ENCODE measurements around the gene REN. TPM values are rescaled to one million over a fixed set of nuclear protein-coding genes. Genes with fewer than 3 reads are reported as not detected.

The REN gene
- total RNA-seq, 1 experiment from 2014 or later: not detected

DNA sequence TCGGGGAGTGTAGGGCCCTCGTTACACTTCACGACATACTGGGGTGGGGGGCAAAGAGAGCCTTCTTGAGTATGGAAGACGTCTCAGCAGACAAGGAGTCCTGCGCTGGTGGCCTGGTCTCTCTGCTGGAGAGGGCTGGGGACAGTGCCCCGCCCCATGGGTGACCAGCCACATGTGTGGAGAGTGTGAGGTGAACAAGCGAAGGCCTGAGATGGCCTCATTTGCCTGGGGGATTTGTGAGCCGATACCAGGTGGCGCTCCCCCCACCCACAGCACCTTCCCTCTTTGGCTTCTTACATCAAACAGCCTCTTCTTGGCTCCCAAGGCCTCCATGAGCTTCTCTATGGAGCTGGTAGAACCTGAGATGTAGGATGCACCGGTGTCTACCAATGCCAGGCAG is 10.3 kb downstream of the REN start:
- Histone ChIP-seq H2AFZ (ENCODE audit: low read length) (no peak overlapping the region), H4K8ac (replicated peaks; ENCODE audit: insufficient read length, low read depth, low read length) (no peak overlapping the region), H2BK120ac (ENCODE audit: low read depth, low read length, poor library complexity, severe bottlenecking) (no peak overlapping the region), H2BK5ac (ENCODE audit: insufficient read length, low read length) (no peak overlapping the region), H3K79me1 (ENCODE audit: insufficient read depth, low read depth, low read length, poor library complexity, severe bottlenecking) (no peaks in the 10 kb centered on the region), H3K23ac (ENCODE audit: insufficient read length, low read depth, low read length) (no peak overlapping the region), H4K91ac (ENCODE audit: insufficient read length, low read depth, low read length) (no peak overlapping the region), H3K14ac (ENCODE audit: insufficient read depth, low read length) (no peak overlapping the region), H2AK5ac (ENCODE audit: insufficient read length, low read length) (no peak overlapping the region), H3K4me1 (ENCODE audit: insufficient read depth, low read length) (no peaks in the 10 kb centered on the region; the same call in 1 of the 2 replicates), H3K27me3 (ENCODE audit: insufficient read depth, low read length) (no peaks in the 10 kb centered on the region; the same call in 1 of the 2 replicates), H3T11ph (ENCODE audit: low read length) (no peak overlapping the region), H3K56ac (ENCODE audit: insufficient read length, low read depth, low read length) (no peak overlapping the region), H3K9me3 (ENCODE audit: control insufficient read depth, low read depth, low read length) (no peaks in the 10 kb centered on the region), H3K27ac (ENCODE audit: insufficient read length, low read depth, low read length) (no peak overlapping the region), H2BK15ac (ENCODE audit: low read depth, low read length) (no peak overlapping the region), H2BK12ac (ENCODE audit: insufficient read length, low read depth, low read length) (no peak overlapping the region), H3K4ac (ENCODE audit: low read depth, low read length) (no peak overlapping the region), H2BK20ac (ENCODE audit: low read depth, low read length, poor library complexity, severe bottlenecking) (no peak overlapping the region), H3K79me2 (ENCODE audit: insufficient read depth, low read length) (no peaks in the 10 kb centered on the region), H3K18ac (ENCODE audit: insufficient read length, low read depth, low read length) (no peak overlapping the region), H3K23me2 (ENCODE audit: insufficient read length, low read depth, low read length, poor library complexity, severe bottlenecking) (peaks cover 6% of the 10 kb centered on the region), H4K20me1 (ENCODE audit: control insufficient read depth, insufficient read depth, insufficient read length) (no peaks in the 10 kb centered on the region), H3K4me2 (ENCODE audit: insufficient read depth, insufficient read length, low read length) (no peak overlapping the region), H4K5ac (ENCODE audit: insufficient read length, low read depth, low read length) (no peak overlapping the region), H3K9ac (ENCODE audit: extremely low read depth, insufficient read length, low read length) (no peak overlapping the region)
- Mint-ChIP-seq H3K27me3 (ENCODE audit: low read depth) (peaks cover 38% of the 10 kb centered on the region), H3K4me3 (no peak overlapping the region), H3K4me1 (peaks cover 8 to 13% of the 10 kb centered on the region in 2 experiments), H3K36me3 (ENCODE audit: insufficient read depth in 1 of 3, low read depth in 3 of 3) (no peaks in the 10 kb centered on the region; a peak in 2 of 7 replicates), H3K9me3 (no peaks in the 10 kb centered on the region), H3K27ac (no peak overlapping the region)
- no peak for DNase-seq
- WGBS (ENCODE audit: extremely low coverage, insufficient read length, low lambda C conversion rate): no CpG with 5 or more reads among the region's 10 CpGs
- TF ChIP-seq, protein P1, sequence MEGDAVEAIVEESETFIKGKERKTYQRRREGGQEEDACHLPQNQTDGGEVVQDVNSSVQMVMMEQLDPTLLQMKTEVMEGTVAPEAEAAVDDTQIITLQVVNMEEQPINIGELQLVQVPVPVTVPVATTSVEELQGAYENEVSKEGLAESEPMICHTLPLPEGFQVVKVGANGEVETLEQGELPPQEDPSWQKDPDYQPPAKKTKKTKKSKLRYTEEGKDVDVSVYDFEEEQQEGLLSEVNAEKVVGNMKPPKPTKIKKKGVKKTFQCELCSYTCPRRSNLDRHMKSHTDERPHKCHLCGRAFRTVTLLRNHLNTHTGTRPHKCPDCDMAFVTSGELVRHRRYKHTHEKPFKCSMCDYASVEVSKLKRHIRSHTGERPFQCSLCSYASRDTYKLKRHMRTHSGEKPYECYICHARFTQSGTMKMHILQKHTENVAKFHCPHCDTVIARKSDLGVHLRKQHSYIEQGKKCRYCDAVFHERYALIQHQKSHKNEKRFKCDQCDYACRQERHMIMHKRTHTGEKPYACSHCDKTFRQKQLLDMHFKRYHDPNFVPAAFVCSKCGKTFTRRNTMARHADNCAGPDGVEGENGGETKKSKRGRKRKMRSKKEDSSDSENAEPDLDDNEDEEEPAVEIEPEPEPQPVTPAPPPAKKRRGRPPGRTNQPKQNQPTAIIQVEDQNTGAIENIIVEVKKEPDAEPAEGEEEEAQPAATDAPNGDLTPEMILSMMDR (conservative IDR thresholded peaks at IDR 0.05): no peak

Measured in H9 (cell line).